GM19455 (cell line): Measurements from ENCODE around the gene RAMP3.
"Not testable (repeated sequence)": the region's sequence is repeated elsewhere in the genome, so short reads cannot be mapped to it uniquely, and the experiment has no call there.

ENCODE experiments used
- ATAC-seq: cut with Tn5 transposase; IDR thresholded peaks from one replicate; pipeline ENCODE4 v1.9.1; 2021; ENCODE audit not compliant: unreplicated experiment

RAMP3 gene

GRCh38 chr7:45131891-45132290 lies 25.7 kb upstream of the RAMP3 start:
- no peak for ATAC-seq

- no peak for ATAC-seq
Measured at GRCh38 chr7:45132708-45133320, 24.8 kb upstream of the RAMP3 start.

- ATAC-seq = no peak
Measured at GRCh38 chr7:45133352-45133751, 24.2 kb upstream of the RAMP3 start.

GRCh38 chr7:45133877-45134276 lies 23.7 kb upstream of the RAMP3 start:
- ATAC-seq = no peak

- ATAC-seq = peak; percentile 73
Measured at GRCh38 chr7:45136106-45137060, 21.2 kb upstream of the RAMP3 start.

GRCh38 chr7:45138433-45139267 lies 18.9 kb upstream of the RAMP3 start:
- no peak for ATAC-seq

GRCh38 chr7:45140827-45141226 lies 16.8 kb upstream of the RAMP3 start:
- no peak for ATAC-seq

- no peak for ATAC-seq
Measured at GRCh38 chr7:45143616-45144015, 14.0 kb upstream of the RAMP3 start.

GRCh38 chr7:45145881-45146280 lies 11.7 kb upstream of the RAMP3 start:
- no peak for ATAC-seq

- no peak for ATAC-seq
Measured at GRCh38 chr7:45146531-45147379, 10.8 kb upstream of the RAMP3 start.

- no peak for ATAC-seq
Measured at GRCh38 chr7:45147858-45148652, 9.5 kb upstream of the RAMP3 start.

GRCh38 chr7:45148653-45148973 lies 9.0 kb upstream of the RAMP3 start:
- no peak for ATAC-seq

GRCh38 chr7:45149606-45150005 lies 8.0 kb upstream of the RAMP3 start:
- no peak for ATAC-seq

- ATAC-seq = no peak
Measured at GRCh38 chr7:45150199-45150598, 7.4 kb upstream of the RAMP3 start.

- no peak for ATAC-seq
Measured at GRCh38 chr7:45151131-45151684, 6.4 kb upstream of the RAMP3 start.

- no peak for ATAC-seq
Measured at GRCh38 chr7:45151967-45152366, 5.6 kb upstream of the RAMP3 start.

- ATAC-seq = no peak
Measured at GRCh38 chr7:45153233-45153632, 4.4 kb upstream of the RAMP3 start.

GRCh38 chr7:45153861-45154260 lies 3.7 kb upstream of the RAMP3 start:
- ATAC-seq = not testable (repeated sequence)

- no peak for ATAC-seq
Measured at GRCh38 chr7:45155357-45155900, 2.2 kb upstream of the RAMP3 start.
